Fibroblast of mammary gland (primary cell): ENCODE results near the gene MAGEA9.
"Not testable (repeated sequence)": the region's sequence is repeated elsewhere in the genome, so short reads cannot be mapped to it uniquely, and the experiment has no call there.

Experiments used
- DNase-seq: peaks from one replicate; pipeline ENCODE4 v3.0.0-alpha.2; 2010; ENCODE audit warnings: low read depth
- H3K4me3 ChIP-seq: 2 replicates; pipeline ENCODE4 v1.5.1; 2011; ENCODE audit warnings: low read depth, mild to moderate bottlenecking, low read length, moderate library complexity; ENCODE audit not compliant: control insufficient read depth
- TF ChIP-seq, protein P1 (sequence below): conservative IDR thresholded peaks from 2 replicates; pipeline ENCODE4 v1.5.1; 2011; ENCODE audit warnings: low read depth, low read length, inconsistent platforms; ENCODE audit not compliant: control insufficient read depth, insufficient read depth

The MAGEA9 gene

DNA sequence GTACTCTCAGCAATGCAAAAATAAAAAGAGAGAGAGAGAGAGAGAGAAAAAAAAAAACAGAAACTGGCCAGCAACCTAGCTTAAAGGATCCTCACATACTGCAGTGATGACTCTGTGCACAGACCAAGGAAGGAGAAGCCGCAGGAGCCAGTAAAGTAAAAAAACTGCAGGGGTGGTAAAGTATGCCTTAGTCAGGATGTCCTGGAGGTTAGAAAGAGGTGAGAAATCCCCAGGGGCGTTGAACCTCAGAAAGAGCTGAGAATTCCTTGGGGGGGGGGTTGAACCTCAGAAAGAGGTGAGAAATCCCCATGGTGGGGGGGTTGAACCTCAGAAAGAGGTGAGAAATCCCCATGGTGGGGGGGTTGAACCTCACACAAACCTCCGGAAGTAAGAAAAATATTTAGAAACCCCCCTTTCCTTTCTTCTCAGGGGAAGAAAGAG, 48.0 kb downstream of the MAGEA9 start:
- TF ChIP-seq, protein P1, sequence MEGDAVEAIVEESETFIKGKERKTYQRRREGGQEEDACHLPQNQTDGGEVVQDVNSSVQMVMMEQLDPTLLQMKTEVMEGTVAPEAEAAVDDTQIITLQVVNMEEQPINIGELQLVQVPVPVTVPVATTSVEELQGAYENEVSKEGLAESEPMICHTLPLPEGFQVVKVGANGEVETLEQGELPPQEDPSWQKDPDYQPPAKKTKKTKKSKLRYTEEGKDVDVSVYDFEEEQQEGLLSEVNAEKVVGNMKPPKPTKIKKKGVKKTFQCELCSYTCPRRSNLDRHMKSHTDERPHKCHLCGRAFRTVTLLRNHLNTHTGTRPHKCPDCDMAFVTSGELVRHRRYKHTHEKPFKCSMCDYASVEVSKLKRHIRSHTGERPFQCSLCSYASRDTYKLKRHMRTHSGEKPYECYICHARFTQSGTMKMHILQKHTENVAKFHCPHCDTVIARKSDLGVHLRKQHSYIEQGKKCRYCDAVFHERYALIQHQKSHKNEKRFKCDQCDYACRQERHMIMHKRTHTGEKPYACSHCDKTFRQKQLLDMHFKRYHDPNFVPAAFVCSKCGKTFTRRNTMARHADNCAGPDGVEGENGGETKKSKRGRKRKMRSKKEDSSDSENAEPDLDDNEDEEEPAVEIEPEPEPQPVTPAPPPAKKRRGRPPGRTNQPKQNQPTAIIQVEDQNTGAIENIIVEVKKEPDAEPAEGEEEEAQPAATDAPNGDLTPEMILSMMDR: no peak
- H3K4me3 ChIP-seq: no peak overlapping the region
- DNase-seq: peak; percentile 34

- DNase-seq: peak; percentile 2
- peak overlapping the region; percentile 23 for H3K4me3 ChIP-seq
- TF ChIP-seq, protein P1: no peak
These were observed 48.6 kb downstream of the MAGEA9 start for GRCh38 chrX:149830192-149830873.

DNA sequence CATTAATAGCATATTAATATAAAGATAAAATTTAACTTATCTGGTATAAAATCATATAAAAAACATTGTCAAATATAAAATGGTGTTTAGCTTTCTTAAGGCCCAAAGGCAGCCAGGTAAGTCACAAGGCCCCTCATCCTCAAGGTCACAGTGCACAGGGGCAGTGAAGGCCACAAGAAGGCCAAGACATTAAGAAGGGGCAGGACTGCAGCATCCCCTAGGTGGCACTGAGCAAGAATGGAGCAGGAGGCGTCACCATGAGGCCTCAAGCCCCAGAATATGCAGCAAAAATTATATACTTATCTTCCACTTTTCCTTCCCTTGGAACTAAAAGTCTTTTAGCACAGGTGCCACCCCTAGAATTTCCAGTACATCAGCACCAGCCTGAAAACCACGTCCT, 49.7 kb downstream of the MAGEA9 start:
- TF ChIP-seq, protein P1: no peak
- no peak for DNase-seq
- no peak overlapping the region for H3K4me3 ChIP-seq

DNA sequence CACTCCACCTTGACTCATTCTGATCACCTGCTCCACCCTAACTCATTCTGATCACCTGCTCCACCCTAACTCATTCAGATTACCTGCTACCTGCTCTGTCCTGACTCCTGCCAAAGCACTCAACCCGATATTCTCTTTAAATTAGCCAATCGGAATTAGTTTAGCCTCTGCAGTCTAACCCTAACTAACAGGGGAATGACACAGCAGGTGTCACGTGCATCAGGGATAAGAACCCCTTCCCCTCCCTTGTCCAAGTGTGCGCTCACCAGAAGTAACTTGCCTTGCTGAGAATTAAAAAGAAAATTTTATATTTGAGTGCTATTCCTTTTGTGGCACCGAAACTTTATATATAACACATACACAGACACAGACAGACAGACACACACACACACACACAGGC, 55.0 kb downstream of the MAGEA9 start:
- not testable (repeated sequence) for H3K4me3 ChIP-seq, DNase-seq

GRCh38 chrX:149837167-149837566, 55.4 kb downstream of the MAGEA9 start:
- H3K4me3 ChIP-seq: no peak overlapping the region
- DNase-seq: no peak
- TF ChIP-seq, protein P1: no peak
